DOHH2 (cell line): ENCODE measurements around the gene TENT4A.
"Not testable (repeated sequence)": the region's sequence is repeated elsewhere in the genome, so short reads cannot be mapped to it uniquely, and the experiment has no call there.

ENCODE experiments used
- EZH2phosphoT487 ChIP-seq: fragments of 200-600 bp; sonication (generic); IDR thresholded peaks from 2 replicates; pipeline ENCODE4 v1.6.1; 2017; ENCODE audit warnings: borderline replicate concordance, mild to moderate bottlenecking, antibody characterized with exemption, low read length, moderate library complexity, mixed read lengths
- TF ChIP-seq, protein P1 (sequence below): fragments of 200-600 bp; sonication (generic); IDR thresholded peaks from one replicate; pipeline ENCODE4 v1.5.1; 2014; ENCODE audit warnings: antibody characterized with exemption, mild to moderate bottlenecking, low read depth, low read length; ENCODE audit not compliant: poor library complexity, severe bottlenecking

DNA sequence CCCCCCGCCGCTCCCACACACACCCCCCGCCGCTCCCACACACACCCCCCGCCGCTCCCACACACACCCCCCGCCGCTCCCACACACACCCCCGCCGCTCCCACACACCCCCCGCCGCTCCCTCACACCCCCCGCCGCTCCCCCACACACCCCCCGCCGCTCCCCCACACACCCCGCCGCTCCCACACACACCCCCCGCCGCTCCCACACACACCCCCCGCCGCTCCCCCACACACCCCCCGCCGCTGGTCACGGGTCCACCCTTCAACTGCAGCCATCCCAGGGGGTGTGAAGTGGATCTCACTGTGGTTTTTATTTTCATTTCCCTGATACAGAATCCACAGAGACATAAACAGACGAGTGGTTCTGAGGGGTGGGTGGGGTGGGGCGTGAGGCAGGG is 61.0 kb downstream of the TENT4A start:
- TF ChIP-seq, protein P1, sequence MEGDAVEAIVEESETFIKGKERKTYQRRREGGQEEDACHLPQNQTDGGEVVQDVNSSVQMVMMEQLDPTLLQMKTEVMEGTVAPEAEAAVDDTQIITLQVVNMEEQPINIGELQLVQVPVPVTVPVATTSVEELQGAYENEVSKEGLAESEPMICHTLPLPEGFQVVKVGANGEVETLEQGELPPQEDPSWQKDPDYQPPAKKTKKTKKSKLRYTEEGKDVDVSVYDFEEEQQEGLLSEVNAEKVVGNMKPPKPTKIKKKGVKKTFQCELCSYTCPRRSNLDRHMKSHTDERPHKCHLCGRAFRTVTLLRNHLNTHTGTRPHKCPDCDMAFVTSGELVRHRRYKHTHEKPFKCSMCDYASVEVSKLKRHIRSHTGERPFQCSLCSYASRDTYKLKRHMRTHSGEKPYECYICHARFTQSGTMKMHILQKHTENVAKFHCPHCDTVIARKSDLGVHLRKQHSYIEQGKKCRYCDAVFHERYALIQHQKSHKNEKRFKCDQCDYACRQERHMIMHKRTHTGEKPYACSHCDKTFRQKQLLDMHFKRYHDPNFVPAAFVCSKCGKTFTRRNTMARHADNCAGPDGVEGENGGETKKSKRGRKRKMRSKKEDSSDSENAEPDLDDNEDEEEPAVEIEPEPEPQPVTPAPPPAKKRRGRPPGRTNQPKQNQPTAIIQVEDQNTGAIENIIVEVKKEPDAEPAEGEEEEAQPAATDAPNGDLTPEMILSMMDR = not testable (repeated sequence)
- TF ChIP-seq EZH2phosphoT487 = not testable (repeated sequence)
